ENCODE measurements around the gene CRYBA4.

CRYBA4 gene

DNA sequence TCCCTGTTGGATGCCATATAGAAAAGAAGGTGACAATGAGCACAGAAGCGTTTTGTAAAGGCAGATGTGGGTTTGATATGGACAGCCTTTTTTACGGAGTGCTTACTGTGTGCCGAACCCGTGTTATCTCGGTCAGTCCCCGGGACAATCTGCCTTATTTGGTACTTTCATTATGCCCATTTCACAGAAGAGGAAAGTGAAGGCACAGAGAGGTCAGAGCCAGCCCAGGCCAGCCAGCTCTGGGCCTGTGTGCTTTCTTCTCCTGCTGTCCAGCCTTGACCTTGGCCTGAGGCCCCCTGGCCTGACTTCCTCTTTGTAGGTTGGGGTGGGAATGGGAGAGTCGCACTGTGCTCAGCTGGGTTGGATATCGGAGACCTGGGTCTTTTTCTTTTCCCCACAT lies 3.3 kb upstream of the CRYBA4 start:
- H3K4me1 ChIP-seq (ENCODE audit: control insufficient read depth in 5 of 5, insufficient read depth in 5 of 5, low read length in 5 of 5) = peaks cover 0 to 35% (median 7%) of the 10 kb centered on the region in 5 donors

DNA sequence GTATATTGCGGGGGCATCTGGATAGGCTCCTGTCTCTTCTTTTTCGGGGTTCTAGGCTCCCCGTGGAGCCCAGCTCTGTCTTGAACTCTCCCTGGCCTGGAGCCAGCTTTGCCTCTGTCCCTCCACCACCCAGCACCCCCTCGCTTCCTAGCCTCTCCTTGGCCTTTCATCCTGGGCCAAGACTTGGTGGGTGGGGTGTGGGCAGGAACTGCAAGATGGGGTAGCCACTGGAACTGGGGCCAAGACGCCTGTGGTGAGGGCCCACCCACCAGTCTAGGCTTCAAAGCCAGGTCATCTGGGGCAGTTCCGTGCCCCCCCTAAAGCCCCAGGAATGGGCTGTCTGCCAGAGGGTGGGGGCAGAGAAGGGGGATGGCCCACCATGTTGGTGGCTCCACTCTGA lies 2.3 kb upstream of the CRYBA4 start:
- no peaks in the 10 kb centered on the region for H3K9me3 ChIP-seq (ENCODE audit: control insufficient read depth in 5 of 5, low read length in 5 of 5)
- no peak overlapping the region for H3K27ac ChIP-seq (ENCODE audit: low read depth, low read length)
- H3K4me1 ChIP-seq (ENCODE audit: control insufficient read depth in 5 of 5, insufficient read depth in 5 of 5, low read length in 5 of 5) = peaks cover 0 to 35% (median 7%) of the 10 kb centered on the region in 5 donors
- H3K9ac ChIP-seq (ENCODE audit: low read length in 5 of 5) = no peak overlapping the region
- H3K27me3 ChIP-seq (ENCODE audit: control insufficient read depth in 5 of 5, insufficient read depth in 4 of 5, low read length in 5 of 5) = peaks cover 4 to 13% (median 5%) of the 10 kb centered on the region in 5 donors
- no peaks in the 10 kb centered on the region for H3K36me3 ChIP-seq (ENCODE audit: control insufficient read depth in 5 of 5, insufficient read depth in 5 of 5, low read length in 5 of 5)
- no peak overlapping the region for H3K4me3 ChIP-seq (ENCODE audit: low read depth in 1 of 5, low read length in 5 of 5)

More for the DNA sequence above, 3.3 kb upstream of the CRYBA4 start:
- H3K27ac ChIP-seq (ENCODE audit: low read depth, low read length) = peak overlapping the region; percentile 46
- no peaks in the 10 kb centered on the region for H3K9me3 ChIP-seq (ENCODE audit: control insufficient read depth in 5 of 5, low read length in 5 of 5)
- no peaks in the 10 kb centered on the region for H3K36me3 ChIP-seq (ENCODE audit: control insufficient read depth in 5 of 5, insufficient read depth in 5 of 5, low read length in 5 of 5)
- no peak overlapping the region for H3K9ac ChIP-seq (ENCODE audit: low read length in 5 of 5)
- H3K27me3 ChIP-seq (ENCODE audit: control insufficient read depth in 5 of 5, insufficient read depth in 4 of 5, low read length in 5 of 5) = peaks cover 4 to 13% (median 5%) of the 10 kb centered on the region in 5 donors
- H3K4me3 ChIP-seq (ENCODE audit: low read depth in 1 of 5, low read length in 5 of 5) = no peak overlapping the region

DNA sequence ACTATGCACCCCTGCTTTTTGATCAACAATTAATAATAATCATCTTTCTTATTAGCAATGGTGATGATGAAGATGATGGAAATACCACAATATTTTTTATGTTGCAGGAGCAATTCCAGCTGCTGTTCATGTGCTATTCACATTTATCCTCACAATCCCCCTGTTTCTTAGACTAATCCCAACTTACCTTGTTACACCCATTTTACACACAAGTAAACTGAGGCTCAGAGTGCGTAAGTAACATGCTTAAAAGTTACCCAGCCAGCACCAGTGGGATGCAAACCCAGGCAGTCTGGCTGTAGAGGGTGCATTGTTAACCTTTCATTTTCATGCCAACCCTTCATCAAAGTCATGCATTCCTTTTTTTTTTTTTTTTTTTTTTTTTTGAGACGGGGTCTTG lies 1.6 kb upstream of the CRYBA4 start:
- Histone ChIP-seq H3K27me3 (ENCODE audit: control insufficient read depth in 5 of 5, insufficient read depth in 4 of 5, low read length in 5 of 5) (peaks cover under 1 to 11% (median 5%) of the 10 kb centered on the region in 5 donors), H3K4me1 (ENCODE audit: control insufficient read depth in 5 of 5, insufficient read depth in 5 of 5, low read length in 5 of 5) (peaks cover 0 to 35% (median 7%) of the 10 kb centered on the region in 5 donors)

DNA sequence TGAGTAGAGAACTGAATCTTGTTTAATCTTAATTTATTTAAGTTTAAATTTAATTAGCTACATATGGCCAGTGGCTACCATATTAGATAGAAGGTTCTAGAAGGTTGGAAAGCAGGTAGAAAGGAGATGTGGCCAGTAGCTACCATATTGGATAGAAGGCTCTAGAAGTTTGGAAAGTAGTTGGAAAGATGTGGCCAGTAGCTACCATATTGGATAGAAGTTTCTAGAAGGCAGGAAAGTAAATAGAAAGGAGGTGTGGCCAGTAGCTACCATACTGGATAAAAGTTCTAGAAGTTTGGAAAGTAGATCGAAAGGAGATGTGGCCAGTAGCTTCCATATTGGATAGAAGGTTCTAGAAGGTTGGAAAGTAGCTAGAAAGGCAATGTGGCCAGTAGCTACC lies 2.2 kb downstream of the CRYBA4 start:
- Histone ChIP-seq H3K36me3 (ENCODE audit: control insufficient read depth in 5 of 5, insufficient read depth in 5 of 5, low read length in 5 of 5) (no peaks in the 10 kb centered on the region), H3K27me3 (ENCODE audit: control insufficient read depth in 5 of 5, insufficient read depth in 4 of 5, low read length in 5 of 5) (peaks cover 0 to 7% (median 2%) of the 10 kb centered on the region in 5 donors), H3K4me1 (ENCODE audit: control insufficient read depth in 5 of 5, insufficient read depth in 5 of 5, low read length in 5 of 5) (peaks cover 0 to 10% (median under 1%) of the 10 kb centered on the region in 5 donors), H3K9me3 (ENCODE audit: control insufficient read depth in 5 of 5, low read length in 5 of 5) (no peaks in the 10 kb centered on the region), H3K4me3 (ENCODE audit: low read depth in 1 of 5, low read length in 5 of 5) (no peak overlapping the region), H3K9ac (ENCODE audit: low read length in 5 of 5) (no peak overlapping the region), H3K27ac (ENCODE audit: low read depth, low read length) (no peak overlapping the region)

More for the DNA sequence above, 1.6 kb upstream of the CRYBA4 start:
- no peaks in the 10 kb centered on the region for H3K9me3 ChIP-seq (ENCODE audit: control insufficient read depth in 5 of 5, low read length in 5 of 5)
- H3K4me3 ChIP-seq (ENCODE audit: low read depth in 1 of 5, low read length in 5 of 5) = no peak overlapping the region
- H3K9ac ChIP-seq (ENCODE audit: low read length in 5 of 5) = no peak overlapping the region
- no peak overlapping the region for H3K27ac ChIP-seq (ENCODE audit: low read depth, low read length)
- H3K36me3 ChIP-seq (ENCODE audit: control insufficient read depth in 5 of 5, insufficient read depth in 5 of 5, low read length in 5 of 5) = no peaks in the 10 kb centered on the region

DNA sequence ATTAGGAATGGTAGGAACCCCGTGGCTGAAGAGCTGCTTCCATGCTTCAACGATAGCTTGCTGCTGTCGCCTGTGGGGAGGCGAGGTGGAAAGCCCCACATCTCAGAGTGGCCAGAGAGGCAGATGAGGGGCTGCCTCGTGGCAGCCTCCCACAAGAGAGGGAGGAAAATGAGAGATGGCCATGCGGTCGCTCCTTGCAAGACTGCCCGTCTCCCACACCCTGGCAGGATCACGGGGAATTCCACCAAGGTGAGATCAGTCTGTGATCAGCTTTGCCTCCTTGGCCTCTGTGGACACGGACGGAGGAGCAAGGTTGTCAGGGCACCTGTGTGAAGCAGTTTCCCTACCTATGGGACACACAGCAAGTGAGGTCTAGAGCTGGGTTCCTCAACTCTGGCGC lies 3.0 kb downstream of the CRYBA4 start:
- no peak overlapping the region for H3K27ac ChIP-seq (ENCODE audit: low read depth, low read length)
- H3K9ac ChIP-seq (ENCODE audit: low read length in 5 of 5) = no peak overlapping the region
- no peak overlapping the region for H3K4me3 ChIP-seq (ENCODE audit: low read depth in 1 of 5, low read length in 5 of 5)
- no peaks in the 10 kb centered on the region for H3K36me3 ChIP-seq (ENCODE audit: control insufficient read depth in 5 of 5, insufficient read depth in 5 of 5, low read length in 5 of 5)
- no peaks in the 10 kb centered on the region for H3K9me3 ChIP-seq (ENCODE audit: control insufficient read depth in 5 of 5, low read length in 5 of 5)
- H3K27me3 ChIP-seq (ENCODE audit: control insufficient read depth in 5 of 5, insufficient read depth in 4 of 5, low read length in 5 of 5) = peaks cover 0 to 7% (median 2%) of the 10 kb centered on the region in 5 donors
- H3K4me1 ChIP-seq (ENCODE audit: control insufficient read depth in 5 of 5, insufficient read depth in 5 of 5, low read length in 5 of 5) = peaks cover 0 to 2% (median 0%) of the 10 kb centered on the region in 5 donors

DNA sequence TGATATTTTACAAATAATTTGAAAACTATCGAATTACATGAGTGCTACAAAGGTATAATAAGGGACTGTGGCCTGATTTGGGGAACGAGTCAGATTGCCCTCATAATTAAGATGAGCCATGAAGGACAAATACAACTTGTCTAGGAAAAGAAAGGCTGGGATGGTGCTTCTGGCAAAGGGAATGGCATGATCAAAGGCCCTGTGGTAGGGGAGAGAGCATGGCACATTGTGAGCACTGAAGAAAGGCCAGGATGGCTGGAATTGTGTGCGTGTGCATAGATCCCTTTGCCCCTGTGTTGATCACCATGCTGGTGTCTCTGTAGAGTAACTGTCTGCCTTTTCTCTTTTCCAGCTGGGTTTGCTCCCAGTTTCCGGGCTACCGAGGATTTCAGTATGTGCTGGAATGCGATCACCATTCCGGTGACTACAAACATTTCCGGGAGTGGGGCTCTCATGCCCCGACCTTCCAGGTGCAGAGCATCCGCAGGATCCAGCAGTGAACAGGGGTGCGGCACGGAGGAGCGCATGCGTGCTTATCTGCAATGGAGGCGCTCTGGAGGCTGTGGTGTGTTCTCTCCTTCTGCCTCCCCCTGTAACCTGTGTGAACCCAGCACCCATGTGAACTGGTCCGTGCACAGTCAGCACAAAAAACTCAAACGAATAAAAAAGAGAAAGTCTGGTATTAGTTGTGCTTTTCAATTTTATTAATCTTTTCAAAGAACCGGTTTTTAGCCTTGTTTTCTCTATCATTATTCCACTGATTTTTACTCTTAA lies 8.4 kb downstream of the CRYBA4 start:
- no peak overlapping the region for H3K27ac ChIP-seq (ENCODE audit: low read depth, low read length)
- no peaks in the 10 kb centered on the region for H3K36me3 ChIP-seq (ENCODE audit: control insufficient read depth in 5 of 5, insufficient read depth in 5 of 5, low read length in 5 of 5)
- no peak overlapping the region for H3K9ac ChIP-seq (ENCODE audit: low read length in 5 of 5)
- no peak overlapping the region for H3K4me3 ChIP-seq (ENCODE audit: low read depth in 1 of 5, low read length in 5 of 5)
- peaks cover 0 to 9% (median 0%) of the 10 kb centered on the region in 5 donors for H3K9me3 ChIP-seq (ENCODE audit: control insufficient read depth in 5 of 5, low read length in 5 of 5)
- H3K27me3 ChIP-seq (ENCODE audit: control insufficient read depth in 5 of 5, insufficient read depth in 4 of 5, low read length in 5 of 5) = peaks cover 0 to 4% (median 0%) of the 10 kb centered on the region in 5 donors
- peaks cover 0 to 10% (median 0%) of the 10 kb centered on the region in 5 donors for H3K4me1 ChIP-seq (ENCODE audit: control insufficient read depth in 5 of 5, insufficient read depth in 5 of 5, low read length in 5 of 5)

DNA sequence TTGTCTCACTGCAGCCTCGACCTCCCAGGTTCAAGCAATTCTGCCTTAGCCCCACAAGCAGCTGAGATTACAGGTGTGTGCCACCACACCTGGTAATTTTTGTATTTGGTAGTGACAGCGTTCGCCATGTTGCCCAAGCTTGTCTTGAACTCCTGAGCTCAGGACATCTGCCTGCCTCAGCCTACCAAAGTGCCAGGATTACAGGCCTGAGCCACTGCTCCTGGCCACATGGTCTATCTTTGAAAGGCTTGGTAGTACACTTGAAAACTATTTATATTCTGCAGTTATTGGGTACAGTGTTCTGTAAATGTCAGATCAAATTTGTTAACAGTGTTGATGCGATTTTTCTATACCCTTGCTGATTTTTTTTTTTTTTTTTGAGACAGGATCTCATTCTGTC lies 9.5 kb downstream of the CRYBA4 start:
- peaks cover 0 to 9% (median 0%) of the 10 kb centered on the region in 5 donors for H3K9me3 ChIP-seq (ENCODE audit: control insufficient read depth in 5 of 5, low read length in 5 of 5)
- peaks cover 0 to 10% (median 0%) of the 10 kb centered on the region in 5 donors for H3K4me1 ChIP-seq (ENCODE audit: control insufficient read depth in 5 of 5, insufficient read depth in 5 of 5, low read length in 5 of 5)
- H3K9ac ChIP-seq (ENCODE audit: low read length in 5 of 5) = no peak overlapping the region
- no peak overlapping the region for H3K4me3 ChIP-seq (ENCODE audit: low read depth in 1 of 5, low read length in 5 of 5)
- H3K27me3 ChIP-seq (ENCODE audit: control insufficient read depth in 5 of 5, insufficient read depth in 4 of 5, low read length in 5 of 5) = peaks cover 0 to 4% (median 0%) of the 10 kb centered on the region in 5 donors
- no peaks in the 10 kb centered on the region for H3K36me3 ChIP-seq (ENCODE audit: control insufficient read depth in 5 of 5, insufficient read depth in 5 of 5, low read length in 5 of 5)
- no peak overlapping the region for H3K27ac ChIP-seq (ENCODE audit: low read depth, low read length)

DNA sequence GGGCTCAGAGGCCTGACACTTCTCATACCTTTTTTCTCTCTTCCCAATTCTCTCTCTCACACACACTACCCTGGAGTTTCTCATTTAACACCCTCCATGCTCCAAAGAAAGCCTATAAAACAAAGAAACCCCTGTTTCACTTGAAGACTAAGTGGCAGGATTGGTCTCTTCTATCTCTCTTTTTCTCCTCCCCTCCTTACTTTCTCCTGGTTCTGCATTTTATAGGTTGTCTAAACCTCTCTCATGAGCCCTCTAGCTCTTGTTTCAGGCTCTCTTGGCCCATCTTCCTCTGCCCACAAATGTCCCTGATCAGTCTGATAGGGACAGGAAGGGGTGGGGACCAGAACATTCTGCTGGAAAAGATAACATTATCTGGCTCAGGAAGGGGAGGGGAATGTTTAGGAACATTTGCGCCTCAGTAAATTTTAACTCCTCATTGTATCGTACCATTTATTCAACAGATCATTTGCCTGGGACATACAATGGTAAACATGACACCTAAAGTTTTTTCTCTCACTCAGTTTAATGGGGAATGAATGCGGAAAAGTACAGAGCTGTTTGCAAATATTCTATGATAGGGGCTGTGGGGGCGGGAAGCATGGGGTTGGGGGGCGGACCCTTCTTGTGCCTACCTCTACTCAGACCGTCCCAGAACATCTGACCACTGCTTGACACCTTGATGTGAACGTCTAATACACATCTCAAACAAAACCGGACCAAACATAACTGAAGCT lies 10.8 kb downstream of the CRYBA4 start:
- H3K4me3 ChIP-seq (ENCODE audit: low read depth in 1 of 5, low read length in 5 of 5) = no peak overlapping the region
- H3K4me1 ChIP-seq (ENCODE audit: control insufficient read depth in 5 of 5, insufficient read depth in 5 of 5, low read length in 5 of 5) = peaks cover 0 to 10% (median 0%) of the 10 kb centered on the region in 5 donors
- peaks cover 0 to 4% (median 0%) of the 10 kb centered on the region in 5 donors for H3K27me3 ChIP-seq (ENCODE audit: control insufficient read depth in 5 of 5, insufficient read depth in 4 of 5, low read length in 5 of 5)
- peaks cover 0 to 9% (median 0%) of the 10 kb centered on the region in 5 donors for H3K9me3 ChIP-seq (ENCODE audit: control insufficient read depth in 5 of 5, low read length in 5 of 5)
- no peaks in the 10 kb centered on the region for H3K36me3 ChIP-seq (ENCODE audit: control insufficient read depth in 5 of 5, insufficient read depth in 5 of 5, low read length in 5 of 5)
- H3K27ac ChIP-seq (ENCODE audit: low read depth, low read length) = no peak overlapping the region
- H3K9ac ChIP-seq (ENCODE audit: low read length in 5 of 5) = no peak overlapping the region

DNA sequence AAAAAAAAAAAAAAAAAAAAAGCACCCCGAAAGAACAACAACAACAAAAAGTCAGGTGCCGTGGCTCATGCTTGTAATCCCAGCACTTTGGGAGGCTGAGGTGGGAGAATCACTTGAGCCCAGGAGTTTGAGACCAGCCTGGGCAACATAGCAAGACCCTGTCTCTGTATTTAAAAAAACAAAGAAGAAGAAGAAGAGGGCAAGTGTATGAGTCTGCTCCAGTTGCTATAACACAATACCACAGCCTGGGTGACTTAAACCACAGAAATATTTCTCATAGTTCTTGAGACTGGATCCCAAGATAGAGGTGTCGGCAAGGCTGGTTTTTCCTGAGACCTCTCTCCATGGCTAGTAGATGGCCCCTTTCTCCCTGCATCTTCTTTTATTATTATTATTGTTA lies 12.4 kb downstream of the CRYBA4 start:
- peaks cover 0 to 9% (median 0%) of the 10 kb centered on the region in 5 donors for H3K9me3 ChIP-seq (ENCODE audit: control insufficient read depth in 5 of 5, low read length in 5 of 5)
- no peak overlapping the region for H3K27ac ChIP-seq (ENCODE audit: low read depth, low read length)
- no peaks in the 10 kb centered on the region for H3K36me3 ChIP-seq (ENCODE audit: control insufficient read depth in 5 of 5, insufficient read depth in 5 of 5, low read length in 5 of 5)
- H3K9ac ChIP-seq (ENCODE audit: low read length in 5 of 5) = no peak overlapping the region
- H3K27me3 ChIP-seq (ENCODE audit: control insufficient read depth in 5 of 5, insufficient read depth in 4 of 5, low read length in 5 of 5) = peaks cover 0 to 8% (median 0%) of the 10 kb centered on the region in 5 donors
- no peak overlapping the region for H3K4me3 ChIP-seq (ENCODE audit: low read depth in 1 of 5, low read length in 5 of 5)
- peaks cover 0 to 10% (median 0%) of the 10 kb centered on the region in 5 donors for H3K4me1 ChIP-seq (ENCODE audit: control insufficient read depth in 5 of 5, insufficient read depth in 5 of 5, low read length in 5 of 5)

DNA sequence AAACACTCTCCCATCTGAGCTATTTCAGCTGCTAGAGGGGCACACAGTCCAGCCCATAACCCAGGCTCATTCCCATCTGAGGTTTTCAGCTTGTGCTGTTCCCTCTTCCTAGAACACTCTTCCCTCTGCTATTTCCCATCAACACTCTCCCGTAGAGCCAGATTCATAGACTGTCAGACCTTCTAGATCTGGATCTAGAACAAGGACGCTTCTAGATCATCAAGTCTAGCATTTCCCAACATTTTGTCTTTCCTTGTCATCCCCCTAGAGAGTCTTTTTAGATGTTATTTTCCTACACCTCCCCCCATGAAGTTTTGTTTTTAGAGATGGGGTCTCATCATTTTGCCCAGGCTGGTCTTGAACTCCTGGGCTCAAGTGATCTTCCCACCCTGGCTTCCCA lies 13.4 kb downstream of the CRYBA4 start:
- H3K36me3 ChIP-seq (ENCODE audit: control insufficient read depth in 5 of 5, insufficient read depth in 5 of 5, low read length in 5 of 5) = no peaks in the 10 kb centered on the region

More for the DNA sequence above, 13.4 kb downstream of the CRYBA4 start:
- Histone ChIP-seq H3K27ac (ENCODE audit: low read depth, low read length) (no peak overlapping the region), H3K4me3 (ENCODE audit: low read depth in 1 of 5, low read length in 5 of 5) (no peak overlapping the region), H3K4me1 (ENCODE audit: control insufficient read depth in 5 of 5, insufficient read depth in 5 of 5, low read length in 5 of 5) (peaks cover 0 to 10% (median 0%) of the 10 kb centered on the region in 5 donors), H3K9ac (ENCODE audit: low read length in 5 of 5) (no peak overlapping the region), H3K9me3 (ENCODE audit: control insufficient read depth in 5 of 5, low read length in 5 of 5) (peaks cover 0 to 6% (median 0%) of the 10 kb centered on the region in 5 donors), H3K27me3 (ENCODE audit: control insufficient read depth in 5 of 5, insufficient read depth in 4 of 5, low read length in 5 of 5) (peaks cover 0 to 8% (median 0%) of the 10 kb centered on the region in 5 donors)

All from subcutaneous abdominal adipose tissue (tissue), 5 donors.